Endodermal cell (in vitro differentiated cells): Measurements from ENCODE around the gene SYCE3. TPM values are rescaled to one million over a fixed set of nuclear protein-coding genes. Genes with fewer than 3 reads are reported as not detected.

Experiments
- DNase-seq: peaks from one replicate; pipeline ENCODE4 v3.0.0-alpha.2; 2017
- H3K27ac ChIP-seq: 2 replicates; pipeline ENCODE4 v1.5.1; 2013; ENCODE audit warnings: mild to moderate bottlenecking, low read depth, low read length, moderate library complexity
- H3K27me3 ChIP-seq: 2 replicates; pipeline ENCODE4 v1.6.1; 2013; ENCODE audit warnings: mild to moderate bottlenecking, low read length, moderate library complexity; ENCODE audit not compliant: insufficient read depth, control insufficient read depth, poor library complexity, severe bottlenecking
- H3K36me3 ChIP-seq: 2 replicates; pipeline ENCODE4 v1.7.0; 2013; ENCODE audit warnings: mild to moderate bottlenecking, low read length, moderate library complexity; ENCODE audit not compliant: control insufficient read depth, insufficient read depth
- H3K4me1 ChIP-seq: one replicate; pipeline ENCODE4 v1.7.0; 2013; ENCODE audit warnings: low read length; ENCODE audit not compliant: control insufficient read depth, insufficient read depth
- H3K4me3 ChIP-seq: 2 replicates; pipeline ENCODE4 v1.5.1; 2013; ENCODE audit warnings: mild to moderate bottlenecking, low read length, moderate library complexity
- H3K9ac ChIP-seq: 2 replicates; pipeline ENCODE4 v1.6.1; 2013; ENCODE audit warnings: mild to moderate bottlenecking, low read length, moderate library complexity; ENCODE audit not compliant: poor library complexity, severe bottlenecking; ENCODE audit errors: extremely low read depth
- H3K9me3 ChIP-seq: 2 replicates; pipeline ENCODE4 v1.6.1; 2013; ENCODE audit warnings: mild to moderate bottlenecking, low read length, moderate library complexity; ENCODE audit not compliant: control insufficient read depth
- H3K27ac Mint-ChIP-seq: 2 replicates; pipeline ENCODE4 v1.8.0; 2020; ENCODE audit warnings: mixed read lengths
- H3K27me3 Mint-ChIP-seq: 2 replicates; pipeline ENCODE4 v1.8.0; 2021; ENCODE audit warnings: mild to moderate bottlenecking, mixed read lengths; ENCODE audit not compliant: insufficient read depth
- H3K36me3 Mint-ChIP-seq: 2 replicates; pipeline ENCODE4 v1.8.0; 2020; ENCODE audit warnings: low read depth, mixed read lengths
- H3K4me1 Mint-ChIP-seq: 2 replicates; pipeline ENCODE4 v1.8.0; 2020; ENCODE audit warnings: mixed read lengths
- H3K4me3 Mint-ChIP-seq: 2 replicates; pipeline ENCODE4 v1.8.0; 2020; ENCODE audit warnings: mild to moderate bottlenecking, moderate library complexity, mixed read lengths
- H3K9me3 Mint-ChIP-seq: 2 replicates; pipeline ENCODE4 v1.8.0; 2020; ENCODE audit warnings: mild to moderate bottlenecking, mixed read lengths
- CTCF ChIP-seq: fragments of 200-600 bp; sonication (generic); conservative IDR thresholded peaks from 2 replicates; pipeline ENCODE4 v1.5.0; 2021; ENCODE audit warnings: antibody characterized with exemption, mild to moderate bottlenecking
- WGBS, 2 experiments: methylation state at CpG; one replicate each; pipeline versions ENCODE4 v1.1.5 to v1.1.7; 2013; ENCODE audit warnings: missing lambda C conversion rate in 2 of 2, mixed read lengths in 1 of 2; ENCODE audit not compliant: insufficient coverage in 1 of 2, insufficient read length in 1 of 2; 5-methylcytosine and 5-hydroxymethylcytosine counted together
- total RNA-seq, 2 donors: library from RNA; stranded (reverse); fragmentation: NEBNext Ultra II Directional in 1 of 2; extraction: Animal tissue kit (Norgen Biotek cat#: 25700) in 1 of 2; gene quantifications; 2 replicates in 1 of 2; 3 replicates in 1 of 2; pipeline ENCODE4 v1.2.1, GENCODE V29; 2021

Gene SYCE3
- total RNA-seq, 2 donors from 2014 or later = 0.70 to 0.91 TPM

GRCh38 chr22:50502628-50503474 lies 59.9 kb downstream of the SYCE3 start:
- peaks cover 2% of the 10 kb centered on the region for H3K36me3 Mint-ChIP-seq
- no peak for DNase-seq
- H3K9ac ChIP-seq = no peak overlapping the region
- no peaks in the 10 kb centered on the region for H3K4me1 Mint-ChIP-seq
- no peak overlapping the region for H3K4me3 ChIP-seq
- no peaks in the 10 kb centered on the region for H3K9me3 ChIP-seq
- H3K27me3 Mint-ChIP-seq = no peaks in the 10 kb centered on the region
- no peaks in the 10 kb centered on the region for H3K27me3 ChIP-seq
- peaks cover 15% of the 10 kb centered on the region for H3K36me3 ChIP-seq
- H3K27ac Mint-ChIP-seq = no peak overlapping the region
- TF ChIP-seq CTCF = no peak
- 94 to 96% methylated on average over 16 to 24 of the region's 24 CpGs for WGBS, 2 experiments
- H3K4me1 ChIP-seq = no peaks in the 10 kb centered on the region
- H3K9me3 Mint-ChIP-seq = no peaks in the 10 kb centered on the region
- H3K4me3 Mint-ChIP-seq = no peak overlapping the region
- no peak overlapping the region for H3K27ac ChIP-seq

- Histone ChIP-seq H3K4me1 (no peaks in the 10 kb centered on the region), H3K36me3 (peaks cover 15% of the 10 kb centered on the region), H3K27ac (no peak overlapping the region), H3K9ac (no peak overlapping the region), H3K27me3 (no peaks in the 10 kb centered on the region), H3K9me3 (no peaks in the 10 kb centered on the region), H3K4me3 (no peak overlapping the region)
- H3K9me3 Mint-ChIP-seq = no peaks in the 10 kb centered on the region
- no peak for TF ChIP-seq CTCF
- H3K4me1 Mint-ChIP-seq = no peaks in the 10 kb centered on the region
- H3K27ac Mint-ChIP-seq = no peak overlapping the region
- H3K36me3 Mint-ChIP-seq = peaks cover 2% of the 10 kb centered on the region
- DNase-seq = no peak
- 98% methylated on average over 6 of the region's 6 CpGs for WGBS, 2 experiments
- H3K4me3 Mint-ChIP-seq = no peak overlapping the region
- H3K27me3 Mint-ChIP-seq = peaks cover 2% of the 10 kb centered on the region
These were observed 60.6 kb downstream of the SYCE3 start for GRCh38 chr22:50502096-50502495.

Other genes with a start within 250 kb of the SYCE3 start
- gene DENND6B, start 235.9 kb downstream of the SYCE3 start, total RNA-seq = 10 to 100 TPM in 1 of 2 donors, 1 to 10 TPM in 1; 8.3 to 14.2 TPM
- gene PPP6R2, start 219.6 kb downstream of the SYCE3 start, total RNA-seq = 10 to 100 TPM; 58.7 to 81.2 TPM
- gene SBF1, start 87.9 kb downstream of the SYCE3 start, total RNA-seq = 10 to 100 TPM; 89.9 to 90.1 TPM
- 1 to 10 TPM; 4.0 to 4.2 TPM for gene ADM2, start 81.4 kb downstream of the SYCE3 start, total RNA-seq
- not detected for gene MIOX, start 76.1 kb downstream of the SYCE3 start, total RNA-seq
- gene LMF2, start 55.2 kb downstream of the SYCE3 start, total RNA-seq = 10 to 100 TPM; 58.8 to 65.2 TPM
- 10 to 100 TPM; 63.3 to 73.1 TPM for gene NCAPH2, start 54.7 kb downstream of the SYCE3 start, total RNA-seq
- 1 to 10 TPM in 1 of 2 donors, under 1 TPM in 1; 0.89 to 2.3 TPM for gene SCO2, start 37.3 kb downstream of the SYCE3 start, total RNA-seq
- 1 to 10 TPM; 1.2 to 2.1 TPM for gene TYMP, start 32.9 kb downstream of the SYCE3 start, total RNA-seq
- gene KLHDC7B, start 17.0 kb downstream of the SYCE3 start, total RNA-seq = not detected
- 100 to 1,000 TPM in 1 of 2 donors, 10 to 100 TPM in 1; 83.5 to 105 TPM for gene CPT1B, start 15.5 kb upstream of the SYCE3 start, total RNA-seq
- gene CHKB, start 19.9 kb upstream of the SYCE3 start, total RNA-seq = 100 to 1,000 TPM; 108 TPM
- 1 to 10 TPM; 1.2 to 1.4 TPM for gene MAPK8IP2, start 37.9 kb upstream of the SYCE3 start, total RNA-seq
- 10 to 100 TPM; 28.6 to 30.6 TPM for gene ARSA, start 65.2 kb upstream of the SYCE3 start, total RNA-seq
- gene SHANK3, start 109.9 kb upstream of the SYCE3 start, total RNA-seq = 10 to 100 TPM in 1 of 2 donors, 1 to 10 TPM in 1; 9.4 to 11.1 TPM
- under 1 TPM in 1 of 2 donors, not detected in 1; 0.18 TPM for gene ACR, start 175.3 kb upstream of the SYCE3 start, total RNA-seq
- 10 to 100 TPM; 35.4 to 35.5 TPM for gene RABL2B, start 220.7 kb upstream of the SYCE3 start, total RNA-seq